HUDEP-2 (cell line): Measurements from ENCODE around the gene SPDYE6.
"Not testable (repeated sequence)": the region's sequence is repeated elsewhere in the genome, so short reads cannot be mapped to it uniquely, and the experiment has no call there.

ENCODE experiments used
- DNase-seq, 76 experiments: peaks; one replicate each; lab custom pipeline; 2025; ENCODE audit not compliant: unreplicated experiment in 76 of 76; lab: John Stamatoyannopoulos, UW

The SPDYE6 gene

GRCh38 chr7:102364394-102364886, 8.2 kb upstream of the SPDYE6 start:
- peak in 4 of 76 experiments; percentile 1 to 5 (median 4) for DNase-seq

- DNase-seq: peak in 74 of 76 experiments; percentile 61 to 98 (median 93)
Observed at GRCh38 chr7:102363549-102364393, 7.5 kb upstream of the SPDYE6 start.

- not testable (repeated sequence) for DNase-seq
Observed at GRCh38 chr7:102346983-102347382, 9.3 kb downstream of the SPDYE6 start.

GRCh38 chr7:102340599-102341368, 15.5 kb downstream of the SPDYE6 start:
- DNase-seq: not testable (repeated sequence)

GRCh38 chr7:102337420-102337819, 18.8 kb downstream of the SPDYE6 start:
- not testable (repeated sequence) for DNase-seq

- not testable (repeated sequence) for DNase-seq
Observed at GRCh38 chr7:102337002-102337401, 19.2 kb downstream of the SPDYE6 start.

GRCh38 chr7:102335574-102335973, 20.7 kb downstream of the SPDYE6 start:
- not testable (repeated sequence) for DNase-seq

- DNase-seq: not testable (repeated sequence)
Observed at GRCh38 chr7:102330666-102331460, 25.4 kb downstream of the SPDYE6 start.

- DNase-seq: not testable (repeated sequence)
Observed at GRCh38 chr7:102329366-102329765, 26.9 kb downstream of the SPDYE6 start.

GRCh38 chr7:102328863-102329262, 27.4 kb downstream of the SPDYE6 start:
- DNase-seq: not testable (repeated sequence)

- not testable (repeated sequence) for DNase-seq
Observed at GRCh38 chr7:102327183-102327582, 29.1 kb downstream of the SPDYE6 start.

GRCh38 chr7:102326157-102326889, 29.9 kb downstream of the SPDYE6 start:
- DNase-seq: no peak

- DNase-seq: not testable (repeated sequence)
Observed at GRCh38 chr7:102325106-102325505, 31.1 kb downstream of the SPDYE6 start.

- DNase-seq: no peak
Observed at GRCh38 chr7:102323914-102324195, 32.4 kb downstream of the SPDYE6 start.

GRCh38 chr7:102322202-102322715, 34.0 kb downstream of the SPDYE6 start:
- no peak for DNase-seq

- no peak for DNase-seq
Observed at GRCh38 chr7:102321351-102322201, 34.7 kb downstream of the SPDYE6 start.

GRCh38 chr7:102320601-102321350, 35.5 kb downstream of the SPDYE6 start:
- DNase-seq: no peak

GRCh38 chr7:102320181-102320580, 36.1 kb downstream of the SPDYE6 start:
- DNase-seq: no peak
